HCT116 (cell line): ENCODE measurements around the gene LIPH.
"Not testable (repeated sequence)": the region's sequence is repeated elsewhere in the genome, so short reads cannot be mapped to it uniquely, and the experiment has no call there.

Source experiments
- EZH2 ChIP-seq: fragments of 200-600 bp; sonication (generic); IDR thresholded peaks from 2 replicates; pipeline ENCODE4 v1.6.1; 2017; ENCODE audit warnings: antibody characterized with exemption, mixed run types
- RAD21 ChIP-seq: IDR thresholded peaks from 2 replicates; pipeline ENCODE4 v1.6.1; 2012; ENCODE audit warnings: low read depth, mild to moderate bottlenecking
- SP1 ChIP-seq: IDR thresholded peaks from 2 replicates; pipeline ENCODE4 v1.6.1; 2012; ENCODE audit warnings: low read depth
- TCF7L2 ChIP-seq: IDR thresholded peaks from 2 replicates; pipeline ENCODE4 v1.7.0; 2011; ENCODE audit warnings: borderline replicate concordance, inconsistent platforms; ENCODE audit not compliant: insufficient read depth, insufficient read length; ENCODE audit errors: extremely low read depth

- TF ChIP-seq SP1, EZH2, RAD21, TCF7L2: not testable (repeated sequence)
Observed at GRCh38 chr3:185466123-185466522, 86.3 kb downstream of the LIPH start.
